Measurements from ENCODE around the gene EDEM1. TPM values are rescaled to one million over a fixed set of nuclear protein-coding genes. Genes with fewer than 3 reads are reported as not detected.

The EDEM1 gene
- total and polyA plus RNA-seq, 2 experiments from 2014 or later = 17.3 to 24.3 TPM

DNA sequence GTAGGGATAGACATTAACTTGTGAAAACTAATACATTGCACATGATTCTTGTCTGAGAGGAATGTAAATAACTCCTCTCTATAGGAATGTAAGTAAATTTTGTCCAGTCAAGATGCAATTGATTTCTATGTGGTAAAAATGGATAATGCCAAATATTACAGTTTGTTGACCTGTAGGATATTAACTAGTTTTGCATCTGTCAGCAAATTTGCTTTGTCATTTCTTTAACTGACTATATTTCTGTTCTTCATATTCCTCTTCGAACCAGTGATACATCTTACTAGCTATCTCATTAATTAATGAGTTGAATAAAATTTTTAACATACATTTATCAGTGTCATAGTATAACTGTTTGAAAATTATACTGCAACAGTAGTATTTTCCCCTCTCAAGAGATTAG, 80.4 kb downstream of the EDEM1 start:
- no peaks in the 10 kb centered on the region for H4K20me1 ChIP-seq (ENCODE audit: insufficient read depth)
- no peaks in the 10 kb centered on the region for H3K79me2 ChIP-seq (ENCODE audit: insufficient read depth)
- DNase-seq = no peak
- H3F3A ChIP-seq (ENCODE audit: insufficient read depth) = no peaks in the 10 kb centered on the region
- no peak overlapping the region for H3K4me2 ChIP-seq (ENCODE audit: unreplicated experiment)
- H3K4me1 ChIP-seq (ENCODE audit: insufficient read depth) = no peaks in the 10 kb centered on the region
- no peak overlapping the region for H3K4me3 ChIP-seq
- H2AFZ ChIP-seq = no peak overlapping the region
- no peak overlapping the region for H3K9ac ChIP-seq
- no peaks in the 10 kb centered on the region; the same call in 1 of the 2 replicates for H3K27me3 ChIP-seq (replicated peaks; ENCODE audit: insufficient read depth)
- H3K27ac ChIP-seq = no peak overlapping the region
- no peaks in the 10 kb centered on the region for H3K9me3 ChIP-seq (ENCODE audit: low read depth)
- TF ChIP-seq EZH2 (IDR thresholded peaks at IDR 0.05; ENCODE audit: insufficient read depth, poor library complexity, severe bottlenecking) (no peak), EZH2phosphoT487 (IDR thresholded peaks at IDR 0.05; ENCODE audit: insufficient read depth, low read depth) (no peak)
- H3K36me3 ChIP-seq (ENCODE audit: low read depth) = no peaks in the 10 kb centered on the region
- 37 to 40% methylated on average over 1 of the region's 1 CpG for WGBS, 2 experiments (ENCODE audit: low coverage in 1 of 2, low lambda C conversion rate in 2 of 2, missing lambda C conversion rate in 2 of 2)
- no peaks in the 10 kb centered on the region for H3K9me2 ChIP-seq (ENCODE audit: insufficient read depth)
- in situ Hi-C loops (cut with MboI) = no loop called here

Small RNA genes lying within 50 kb of the gene (microRNA-seq; reads per million reads assigned to microRNA genes)
- gene MIR4790 (ENCODE audit: borderline number of aligned reads) = not detected

Small RNA genes lying within 50 kb of the gene (small RNA-seq; reads per million reads assigned to genes)
- gene MIR4790 (ENCODE audit: low read depth, low replicate concordance) (not detected), gene RN7SL553P (ENCODE audit: low read depth, low replicate concordance) (not detected)

Other genes starting within 250 kb of the EDEM1 start
- 27.6 and 33.9 TPM in 2 replicates for gene BHLHE40, start 208.3 kb upstream of the EDEM1 start, total RNA-seq (2014; rRNA removed; shearing (Covaris generic))
- 42.9 TPM in 2 replicates for gene BHLHE40, start 208.3 kb upstream of the EDEM1 start, polyA plus RNA-seq (2016; fragmentation: Nextera tagmentation; extraction: Ambion mirVana)
- gene ARL8B, start 65.4 kb upstream of the EDEM1 start, total RNA-seq (2014; rRNA removed; shearing (Covaris generic)) = 47.2 and 57.3 TPM in 2 replicates
- 72.0 and 72.9 TPM in 2 replicates for gene ARL8B, start 65.4 kb upstream of the EDEM1 start, polyA plus RNA-seq (2016; fragmentation: Nextera tagmentation; extraction: Ambion mirVana)